Measurements from ENCODE around the gene SPCS2.

GRCh38 chr11:75011357-75011756 is 62.3 kb downstream of the SPCS2 start:
- TF ChIP-seq CTCF (IDR thresholded peaks at IDR 0.05): no peak
- no peak for TF ChIP-seq POLR2AphosphoS5 (IDR thresholded peaks at IDR 0.05)
- TF ChIP-seq POLR2A (IDR thresholded peaks at IDR 0.05): no peak
